IMR-90 (cell line): ENCODE results near the gene MEF2D. TPM values are rescaled to one million over a fixed set of nuclear protein-coding genes. Genes with fewer than 3 reads are reported as not detected.

ENCODE experiments used
- ATAC-seq: fragments of 200-7000 bp; cut with Tn5 transposase; 2 replicates; pipeline ENCODE4 v1.9.1; 2020; ENCODE audit warnings: low read depth, mild to moderate bottlenecking, moderate library complexity
- BruUV-seq: library from RNA; stranded (reverse); fragments of 400-500 nt; replicated peaks from 2 replicates; lab custom pipeline; 2021; lab: Mats Ljungman, UMichigan
- CTCF ChIA-PET: fragments of 300-600 bp; formaldehyde crosslinking; extraction: SDS; loops from one replicate; lab custom pipeline; 2021; ENCODE audit warnings: antibody characterized with exemption; lab: Yijun Ruan, JAX
- POLR2A ChIA-PET: fragments of 300-600 bp; sonication (Branson Sonifier 250); formaldehyde crosslinking; loops from one replicate; lab custom pipeline; 2022; ENCODE audit warnings: antibody characterized with exemption; ENCODE audit not compliant: unreplicated experiment; lab: Charles Lee
- DNase-seq: peaks from one replicate; pipeline ENCODE4 v3.0.0; 2013
- H2AFZ ChIP-seq: replicated peaks from 2 replicates; pipeline ENCODE3; 2013; ENCODE audit warnings: low read length, mild to moderate bottlenecking; ENCODE audit not compliant: poor library complexity
- H2AK5ac ChIP-seq: 2 replicates; pipeline ENCODE4 v1.6.1; 2013; ENCODE audit warnings: low read depth, low read length, inconsistent platforms
- H2AK9ac ChIP-seq: replicated peaks from 2 replicates; pipeline ENCODE3; 2013; ENCODE audit warnings: mild to moderate bottlenecking, low read depth, low read length, moderate library complexity; ENCODE audit not compliant: poor library complexity
- H2BK120ac ChIP-seq: 2 replicates; pipeline ENCODE4 v1.6.1; 2013; ENCODE audit warnings: low read depth, low read length, inconsistent platforms
- H2BK15ac ChIP-seq: 3 replicates; pipeline ENCODE4 v1.6.1; 2013; ENCODE audit warnings: low read depth, low read length, inconsistent platforms
- H2BK20ac ChIP-seq: 2 replicates; pipeline ENCODE4 v1.6.1; 2013; ENCODE audit warnings: low read depth, mild to moderate bottlenecking, inconsistent platforms, low read length, moderate library complexity
- H2BK5ac ChIP-seq: 2 replicates; pipeline ENCODE4 v1.6.1; 2013; ENCODE audit warnings: mild to moderate bottlenecking, low read depth, low read length, inconsistent platforms; ENCODE audit not compliant: poor library complexity, severe bottlenecking
- H3K14ac ChIP-seq: replicated peaks from 2 replicates; pipeline ENCODE4 v1.6.1; 2013; ENCODE audit warnings: low read depth, low read length, inconsistent platforms
- H3K18ac ChIP-seq: 2 replicates; pipeline ENCODE4 v1.6.1; 2013; ENCODE audit warnings: low read depth, low read length, control low read depth
- H3K23ac ChIP-seq: 2 replicates; pipeline ENCODE4 v1.6.1; 2013; ENCODE audit warnings: low read depth, low read length, inconsistent platforms
- H3K27ac ChIP-seq: 2 replicates; pipeline ENCODE4 v1.5.1; 2013; ENCODE audit warnings: mild to moderate bottlenecking, control low read depth, low read length; ENCODE audit not compliant: insufficient read depth
- H3K27me3 ChIP-seq: 2 replicates; pipeline ENCODE4 v1.6.1; 2013; ENCODE audit warnings: low read length; ENCODE audit not compliant: control insufficient read depth, insufficient read depth
- H3K36me3 ChIP-seq: 2 replicates; pipeline ENCODE4 v1.6.1; 2013; ENCODE audit warnings: low read length, mixed read lengths; ENCODE audit not compliant: control insufficient read depth, insufficient read depth
- H3K4ac ChIP-seq: 2 replicates; pipeline ENCODE4 v1.6.1; 2013; ENCODE audit warnings: low read depth, low read length, inconsistent platforms
- H3K4me1 ChIP-seq: 2 replicates; pipeline ENCODE4 v1.6.1; 2013; ENCODE audit warnings: low read length, mixed read lengths; ENCODE audit not compliant: control insufficient read depth, insufficient read depth
- H3K4me2 ChIP-seq: 2 replicates; pipeline ENCODE4 v1.6.1; 2013; ENCODE audit warnings: low read depth, mild to moderate bottlenecking, control low read depth, low read length, moderate library complexity
- H3K4me3 ChIP-seq: 2 replicates; pipeline ENCODE4 v1.5.1; 2013; ENCODE audit warnings: low read depth, mild to moderate bottlenecking, control low read depth, low read length, moderate library complexity; ENCODE audit not compliant: insufficient read depth
- H3K56ac ChIP-seq: 2 replicates; pipeline ENCODE4 v1.6.1; 2013; ENCODE audit warnings: low read length, inconsistent platforms; ENCODE audit not compliant: insufficient read depth; ENCODE audit errors: extremely low read depth
- H3K79me1 ChIP-seq, 2 experiments: 2 replicates each; pipeline ENCODE4 v1.6.1; 2013; ENCODE audit warnings: low read length in 2 of 2, inconsistent platforms in 1 of 2, low read depth in 1 of 2
- H3K9ac ChIP-seq: 2 replicates; pipeline ENCODE4 v1.6.1; 2013; ENCODE audit warnings: low read depth, low read length, control low read depth
- H3K9me1 ChIP-seq: 2 replicates; pipeline ENCODE4 v1.6.1; 2013; ENCODE audit warnings: low read length, inconsistent platforms; ENCODE audit not compliant: insufficient read depth
- H3K9me3 ChIP-seq: 2 replicates; pipeline ENCODE4 v1.6.1; 2013; ENCODE audit warnings: low read length; ENCODE audit not compliant: control insufficient read depth, insufficient read depth
- H4K20me1 ChIP-seq: 2 replicates; pipeline ENCODE4 v1.6.1; 2013; ENCODE audit warnings: low read length, inconsistent platforms; ENCODE audit not compliant: insufficient read depth
- H4K5ac ChIP-seq: 2 replicates; pipeline ENCODE4 v1.6.1; 2013; ENCODE audit warnings: mild to moderate bottlenecking, low read depth, low read length, control low read depth
- H4K8ac ChIP-seq, 2 experiments: 2 replicates each; pipeline ENCODE4 v1.6.1; 2013; ENCODE audit warnings: low read depth in 2 of 2, low read length in 2 of 2, control low read depth in 1 of 2, inconsistent platforms in 1 of 2
- H4K91ac ChIP-seq: 2 replicates; pipeline ENCODE4 v1.6.1; 2013; ENCODE audit warnings: low read depth, low read length, inconsistent platforms; ENCODE audit not compliant: insufficient read depth
- BHLHE40 ChIP-seq: fragments of 150-350 bp; IDR thresholded peaks from 2 replicates; pipeline ENCODE4 v1.6.1; 2016; ENCODE audit warnings: mild to moderate bottlenecking, low read depth, low read length
- CEBPB ChIP-seq: IDR thresholded peaks from 2 replicates; pipeline ENCODE4 v1.6.1; 2012; ENCODE audit warnings: low read depth, low read length, improper control_type of control experiment
- CHD1 ChIP-seq: IDR thresholded peaks from 2 replicates; pipeline ENCODE4 v1.6.1; 2012; ENCODE audit warnings: low read depth, low read length, improper control_type of control experiment
- FOS ChIP-seq: fragments of 150-350 bp; IDR thresholded peaks from 2 replicates; pipeline ENCODE4 v1.6.1; 2016; ENCODE audit warnings: low read depth, low read length
- MAFK ChIP-seq: IDR thresholded peaks from 2 replicates; pipeline ENCODE4 v1.6.1; 2012; ENCODE audit warnings: low read depth, low read length, improper control_type of control experiment
- MAZ ChIP-seq: IDR thresholded peaks from 2 replicates; pipeline ENCODE4 v1.6.1; 2012; ENCODE audit warnings: low read depth, mild to moderate bottlenecking, low read length, improper control_type of control experiment, moderate library complexity, borderline replicate concordance
- MXI1 ChIP-seq: IDR thresholded peaks from 2 replicates; pipeline ENCODE4 v1.6.1; 2012; ENCODE audit warnings: low read depth, mild to moderate bottlenecking, low read length, moderate library complexity, borderline replicate concordance
- NFE2L2 ChIP-seq: fragments of 150-350 bp; IDR thresholded peaks from 2 replicates; pipeline ENCODE4 v1.6.1; 2016; ENCODE audit warnings: low read depth, mild to moderate bottlenecking, low read length
- POLR2A ChIP-seq: IDR thresholded peaks from 2 replicates; pipeline ENCODE4 v1.6.1; 2012; ENCODE audit warnings: mild to moderate bottlenecking, low read depth, low read length
- SMC3 ChIP-seq: fragments of 150-350 bp; IDR thresholded peaks from 2 replicates; pipeline ENCODE4 v1.6.1; 2016; ENCODE audit warnings: low read depth, mild to moderate bottlenecking, antibody characterized with exemption, low read length, moderate library complexity
- WGBS, 2 experiments: methylation state at CpG; one replicate each; pipeline versions ENCODE4 v1.1.5 to v1.1.7; 2013; ENCODE audit warnings: missing lambda C conversion rate in 2 of 2; ENCODE audit not compliant: insufficient read length in 1 of 2; ENCODE audit errors: extremely low coverage in 2 of 2; 5-methylcytosine and 5-hydroxymethylcytosine counted together
- dilution Hi-C: fragments of 300-500 bp; cut with HindIII; formaldehyde crosslinking; loops from one replicate; pipeline ENCODE4 v1.14.3; 2018; ENCODE audit warnings: low sequenced_read_pairs; ENCODE audit not compliant: unreplicated experiment
- in situ Hi-C: fragments of 300-500 bp; cut with MboI; formaldehyde crosslinking; loops from 3 replicates; pipeline ENCODE4 v1.14.3; 2019; ENCODE audit warnings: low sequenced_read_pairs, inconsistent platforms, mixed read lengths
- intact Hi-C: fragments of 100-400 bp; cut with micrococcal nuclease; formaldehyde crosslinking; loops from 2 replicates; pipeline ENCODE4 v1.10.0; 2022
- polyA plus RNA-seq, 3 experiments: library from polyadenylated mRNA; depleted of rRNA; stranded (reverse); fragments of >200 nt; gene quantifications; 2 replicates each; pipeline ENCODE4 v1.2.3, GENCODE V29; 2012; ENCODE audit warnings: low replicate concordance in 1 of 3
- total RNA-seq: library from RNA; depleted of rRNA; stranded (reverse); fragments of >200 nt; gene quantifications from 2 replicates; pipeline ENCODE4 v1.2.3, GENCODE V29; 2012
- TF ChIP-seq, protein P1 (sequence below): fragments of 150-350 bp; IDR thresholded peaks from 2 replicates; pipeline ENCODE4 v1.6.1; 2016; ENCODE audit warnings: low read depth, mild to moderate bottlenecking, low read length, moderate library complexity, borderline replicate concordance
- TF ChIP-seq, protein P2 (sequence below): fragments of 150-350 bp; IDR thresholded peaks from 2 replicates; pipeline ENCODE4 v1.6.1; 2017; ENCODE audit warnings: mild to moderate bottlenecking, antibody characterized with exemption, low read length, low read depth
- TF ChIP-seq, protein P3 (sequence below): conservative IDR thresholded peaks from 2 replicates; pipeline ENCODE4 v1.5.1; 2012; ENCODE audit warnings: mild to moderate bottlenecking, low read depth, low read length, improper control_type of control experiment

Gene MEF2D
- total and polyA plus RNA-seq, 2 of the 4 experiments (the other 2 are of a cell fraction): 2.9 to 20.0 TPM

DNA sequence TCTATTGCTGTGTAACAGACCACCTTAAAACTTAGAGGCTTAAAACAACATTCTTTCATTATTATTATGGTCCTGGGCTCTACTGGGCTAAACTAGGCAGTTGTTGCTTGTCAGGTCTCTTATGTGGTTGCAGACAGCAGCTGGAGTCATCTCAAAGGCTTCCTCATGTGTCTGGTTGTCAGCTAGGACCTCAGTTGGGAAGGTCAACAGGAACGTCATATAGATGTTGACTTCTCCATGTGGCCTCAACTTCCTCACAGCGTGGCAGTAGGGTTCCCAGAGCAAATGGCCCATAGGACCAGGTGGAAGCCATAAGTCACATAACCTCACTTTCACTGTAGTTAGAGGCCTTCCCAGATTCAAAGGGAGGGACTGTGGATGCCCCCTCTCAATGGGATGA is 15.4 kb upstream of the MEF2D start:
- Histone ChIP-seq H3K18ac (no peak overlapping the region), H3K4me1 (peaks cover under 1% of the 10 kb centered on the region), H4K8ac (no peak overlapping the region), H2AFZ (no peak overlapping the region), H2AK9ac (no peak overlapping the region), H3K4me2 (no peak overlapping the region), H2BK5ac (no peak overlapping the region), H3K9me1 (peaks cover under 1% of the 10 kb centered on the region; the same call in 1 of the 2 replicates), H4K5ac (no peak overlapping the region), H2BK20ac (no peak overlapping the region), H2BK15ac (no peak overlapping the region), H3K4me3 (no peak overlapping the region), H4K20me1 (no peaks in the 10 kb centered on the region), H3K14ac (no peak overlapping the region), H3K27me3 (no peaks in the 10 kb centered on the region), H3K56ac (no peak overlapping the region), H3K36me3 (no peaks in the 10 kb centered on the region), H2AK5ac (peak overlapping the region; percentile 58; the same call in 1 of the 2 replicates), H3K9me3 (no peaks in the 10 kb centered on the region), H3K79me1 (no peaks in the 10 kb centered on the region), H3K27ac (no peak overlapping the region), H2BK120ac (no peak overlapping the region), H3K9ac (no peak overlapping the region), H3K23ac (no peak overlapping the region), H4K91ac (no peak overlapping the region), H3K4ac (no peak overlapping the region)
- intact Hi-C loops (no loop called here), in situ Hi-C loops (no loop called here), dilution Hi-C loops (no loop called here)
- DNase-seq (no peak), ATAC-seq (no peak)
- WGBS, 2 experiments: no CpG with 5 or more reads among the region's 2 CpGs
- ChIA-PET CTCF (no interaction called here), POLR2A (no interaction called here)
- TF ChIP-seq POLR2A: no peak
- TF ChIP-seq, protein P1, sequence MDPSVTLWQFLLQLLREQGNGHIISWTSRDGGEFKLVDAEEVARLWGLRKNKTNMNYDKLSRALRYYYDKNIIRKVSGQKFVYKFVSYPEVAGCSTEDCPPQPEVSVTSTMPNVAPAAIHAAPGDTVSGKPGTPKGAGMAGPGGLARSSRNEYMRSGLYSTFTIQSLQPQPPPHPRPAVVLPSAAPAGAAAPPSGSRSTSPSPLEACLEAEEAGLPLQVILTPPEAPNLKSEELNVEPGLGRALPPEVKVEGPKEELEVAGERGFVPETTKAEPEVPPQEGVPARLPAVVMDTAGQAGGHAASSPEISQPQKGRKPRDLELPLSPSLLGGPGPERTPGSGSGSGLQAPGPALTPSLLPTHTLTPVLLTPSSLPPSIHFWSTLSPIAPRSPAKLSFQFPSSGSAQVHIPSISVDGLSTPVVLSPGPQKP: no peak
- TF ChIP-seq, protein P2, sequence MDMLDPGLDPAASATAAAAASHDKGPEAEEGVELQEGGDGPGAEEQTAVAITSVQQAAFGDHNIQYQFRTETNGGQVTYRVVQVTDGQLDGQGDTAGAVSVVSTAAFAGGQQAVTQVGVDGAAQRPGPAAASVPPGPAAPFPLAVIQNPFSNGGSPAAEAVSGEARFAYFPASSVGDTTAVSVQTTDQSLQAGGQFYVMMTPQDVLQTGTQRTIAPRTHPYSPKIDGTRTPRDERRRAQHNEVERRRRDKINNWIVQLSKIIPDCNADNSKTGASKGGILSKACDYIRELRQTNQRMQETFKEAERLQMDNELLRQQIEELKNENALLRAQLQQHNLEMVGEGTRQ: no peak
- no peak for TF ChIP-seq CEBPB
- TF ChIP-seq MAZ: no peak
- TF ChIP-seq MXI1: no peak
- TF ChIP-seq NFE2L2: no peak
- TF ChIP-seq, protein P3, sequence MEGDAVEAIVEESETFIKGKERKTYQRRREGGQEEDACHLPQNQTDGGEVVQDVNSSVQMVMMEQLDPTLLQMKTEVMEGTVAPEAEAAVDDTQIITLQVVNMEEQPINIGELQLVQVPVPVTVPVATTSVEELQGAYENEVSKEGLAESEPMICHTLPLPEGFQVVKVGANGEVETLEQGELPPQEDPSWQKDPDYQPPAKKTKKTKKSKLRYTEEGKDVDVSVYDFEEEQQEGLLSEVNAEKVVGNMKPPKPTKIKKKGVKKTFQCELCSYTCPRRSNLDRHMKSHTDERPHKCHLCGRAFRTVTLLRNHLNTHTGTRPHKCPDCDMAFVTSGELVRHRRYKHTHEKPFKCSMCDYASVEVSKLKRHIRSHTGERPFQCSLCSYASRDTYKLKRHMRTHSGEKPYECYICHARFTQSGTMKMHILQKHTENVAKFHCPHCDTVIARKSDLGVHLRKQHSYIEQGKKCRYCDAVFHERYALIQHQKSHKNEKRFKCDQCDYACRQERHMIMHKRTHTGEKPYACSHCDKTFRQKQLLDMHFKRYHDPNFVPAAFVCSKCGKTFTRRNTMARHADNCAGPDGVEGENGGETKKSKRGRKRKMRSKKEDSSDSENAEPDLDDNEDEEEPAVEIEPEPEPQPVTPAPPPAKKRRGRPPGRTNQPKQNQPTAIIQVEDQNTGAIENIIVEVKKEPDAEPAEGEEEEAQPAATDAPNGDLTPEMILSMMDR: no peak
- TF ChIP-seq FOS: no peak
- no peak for TF ChIP-seq SMC3
- TF ChIP-seq BHLHE40: no peak
- TF ChIP-seq CHD1: no peak
- no peak for TF ChIP-seq MAFK
- no TSS peak for BruUV-seq
